Stimulated activated naive CD4-positive, alpha-beta T cell treated with Interleukin-2 at 50 U/mL for 16 hours (primary cell): ENCODE results near the gene C1orf198.

Experiments used
- DNase-seq: peaks from one replicate; lab custom pipeline; 2025; lab: John Stamatoyannopoulos, UW

Gene C1orf198

GRCh38 chr1:230809256-230809990 lies 58.9 kb downstream of the C1orf198 start:
- DNase-seq = no peak

DNA sequence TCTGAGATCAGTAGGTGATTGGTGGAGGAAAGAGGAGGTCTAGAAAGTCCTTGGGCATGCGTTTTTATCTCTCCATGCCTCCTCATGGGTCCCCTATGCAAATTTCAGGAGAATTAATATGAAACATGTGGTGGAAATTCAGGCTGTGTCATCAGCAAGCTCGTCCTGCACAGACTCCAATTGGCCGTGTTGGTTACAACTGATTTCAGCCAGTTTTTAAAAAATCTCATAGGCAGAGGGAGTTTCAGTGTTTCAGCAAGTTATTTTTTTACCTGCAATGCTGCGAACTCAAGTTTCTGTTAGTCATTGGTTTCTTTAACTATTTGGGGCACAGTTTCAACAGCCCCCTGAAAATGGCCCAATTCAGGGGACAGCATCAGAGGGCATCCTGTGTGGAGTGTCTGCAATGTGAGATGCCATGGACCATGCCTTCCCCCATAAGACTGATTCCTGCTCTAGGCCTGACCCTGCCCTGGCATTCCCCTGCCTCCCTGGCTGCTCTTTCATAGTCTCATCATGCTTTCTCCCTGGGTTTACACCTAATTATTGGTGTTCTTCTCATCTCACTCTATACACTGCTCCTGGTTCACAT lies 59.9 kb downstream of the C1orf198 start:
- no peak for DNase-seq

DNA sequence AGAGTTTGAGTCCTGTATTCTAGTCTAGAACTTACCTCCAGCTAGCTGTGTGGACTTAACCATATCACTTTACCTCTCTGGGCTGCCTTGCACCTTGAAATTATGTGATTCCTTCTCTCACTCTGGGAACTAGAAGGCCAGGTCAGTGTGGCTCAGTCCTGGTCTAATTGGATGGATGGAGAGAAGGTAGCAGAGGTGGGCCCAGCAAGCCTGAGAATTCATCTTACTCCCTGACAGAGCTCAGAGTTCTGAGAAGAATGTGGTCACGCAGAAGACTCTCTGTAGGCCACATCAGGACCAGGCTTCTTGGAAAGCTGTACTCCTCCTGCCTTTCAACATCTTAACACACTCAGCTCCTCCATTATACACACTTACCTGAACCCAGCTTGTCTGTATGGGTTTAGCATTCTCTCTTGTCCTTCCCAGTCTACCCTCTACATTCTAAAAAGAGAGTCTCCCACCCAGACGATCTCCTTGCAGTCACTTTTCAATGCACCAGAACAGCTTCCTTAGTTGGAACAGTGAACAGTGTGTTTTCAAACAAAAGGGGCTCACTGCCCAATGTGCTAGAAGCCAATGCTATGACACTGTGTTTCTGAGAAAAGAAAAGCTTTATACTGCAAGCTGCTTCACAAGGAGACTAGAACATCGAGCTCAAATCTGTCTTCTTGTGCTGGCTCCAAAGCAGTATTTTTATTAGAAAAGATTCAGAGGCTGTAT lies 60.6 kb downstream of the C1orf198 start:
- no peak for DNase-seq

- no peak for DNase-seq
Measured at GRCh38 chr1:230807029-230807428, 61.3 kb downstream of the C1orf198 start.

GRCh38 chr1:230806552-230806951 lies 61.8 kb downstream of the C1orf198 start:
- DNase-seq = no peak

DNA sequence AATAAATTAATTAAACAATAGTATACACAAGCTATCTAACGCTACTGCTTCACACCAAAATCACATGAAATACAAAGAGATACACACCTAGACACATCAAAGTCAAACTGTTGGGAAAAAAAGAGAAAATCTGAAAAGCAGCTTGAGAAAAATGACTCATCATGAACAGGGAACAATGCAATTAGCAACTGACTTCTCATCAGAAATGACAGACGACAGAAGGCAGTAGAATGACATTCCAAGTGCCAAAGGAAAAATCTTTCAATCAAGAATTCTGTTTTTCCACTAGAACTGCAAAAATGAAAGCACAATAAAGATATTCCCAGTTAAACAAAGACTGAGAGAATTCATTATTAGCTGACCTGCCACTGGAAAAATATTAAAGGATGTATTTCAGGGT lies 63.9 kb downstream of the C1orf198 start:
- DNase-seq = no peak

GRCh38 chr1:230800891-230801840 lies 67.2 kb downstream of the C1orf198 start:
- DNase-seq = no peak

DNA sequence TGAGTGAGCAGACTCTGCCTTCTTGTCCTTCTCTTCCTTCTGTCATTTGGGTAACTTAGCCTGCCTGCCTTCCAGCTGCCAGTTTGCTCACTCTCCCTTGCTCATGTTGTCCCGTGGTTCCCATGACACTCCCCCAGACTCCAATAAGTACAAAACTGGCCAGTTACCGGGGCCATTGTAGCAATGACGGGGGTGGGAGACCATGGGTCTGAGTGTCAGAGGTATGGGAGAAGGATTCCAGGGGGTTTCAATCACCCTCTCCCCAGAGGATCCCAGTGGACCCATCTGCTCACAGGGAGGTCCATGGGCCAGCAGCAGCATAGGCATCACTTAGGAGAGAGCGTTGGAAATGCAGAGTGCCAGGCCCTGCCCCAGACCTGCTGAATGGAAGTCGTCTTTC lies 69.8 kb downstream of the C1orf198 start:
- no peak for DNase-seq

DNA sequence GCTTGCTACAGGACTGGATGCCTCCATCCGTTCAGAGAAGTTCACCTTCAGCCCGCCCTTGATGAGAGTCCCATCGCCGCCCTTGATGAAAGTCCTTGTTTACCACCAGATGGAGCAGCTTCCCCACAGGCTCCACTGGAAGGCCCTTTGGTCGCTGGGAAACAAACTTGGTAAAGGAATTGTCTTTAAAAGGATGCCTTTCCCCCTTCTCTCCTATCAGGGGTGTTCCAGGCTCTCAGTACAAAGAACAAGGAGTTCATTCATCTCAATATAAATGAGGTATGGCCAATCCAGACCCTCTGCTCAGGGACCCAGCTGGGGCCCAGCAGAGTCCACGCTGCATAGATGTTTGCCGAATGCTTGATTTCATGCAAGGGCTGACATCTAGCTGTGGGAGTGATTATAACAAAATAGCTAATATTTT lies 70.4 kb downstream of the C1orf198 start:
- DNase-seq = no peak

DNA sequence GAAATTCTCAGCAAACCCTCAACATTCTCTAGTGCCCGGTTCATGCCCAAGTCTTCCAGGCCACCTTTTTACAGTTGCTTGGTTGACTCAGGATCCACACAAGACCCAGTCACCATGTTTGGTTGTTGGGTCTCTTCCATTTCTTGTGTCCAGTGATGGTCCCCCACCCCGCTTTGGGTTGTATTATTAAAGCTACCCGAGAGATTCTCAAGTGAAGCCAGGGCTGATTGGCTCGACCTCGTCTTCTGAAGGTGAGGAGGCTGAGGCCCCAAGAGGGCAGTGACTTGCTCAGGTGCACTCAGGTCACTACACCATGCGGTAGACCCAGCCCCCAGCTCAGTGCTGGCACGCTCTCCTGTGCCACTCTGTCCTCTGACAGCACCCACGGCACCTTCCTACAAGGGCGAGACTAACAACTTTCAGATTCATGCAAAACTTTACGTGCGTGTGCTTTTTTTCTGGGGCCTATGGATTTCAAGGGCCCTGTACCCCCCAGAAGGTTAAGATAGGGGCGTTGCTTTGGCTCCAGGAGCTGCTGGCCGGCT lies 70.9 kb downstream of the C1orf198 start:
- no peak for DNase-seq

GRCh38 chr1:230796626-230797025 lies 71.7 kb downstream of the C1orf198 start:
- DNase-seq = no peak

DNA sequence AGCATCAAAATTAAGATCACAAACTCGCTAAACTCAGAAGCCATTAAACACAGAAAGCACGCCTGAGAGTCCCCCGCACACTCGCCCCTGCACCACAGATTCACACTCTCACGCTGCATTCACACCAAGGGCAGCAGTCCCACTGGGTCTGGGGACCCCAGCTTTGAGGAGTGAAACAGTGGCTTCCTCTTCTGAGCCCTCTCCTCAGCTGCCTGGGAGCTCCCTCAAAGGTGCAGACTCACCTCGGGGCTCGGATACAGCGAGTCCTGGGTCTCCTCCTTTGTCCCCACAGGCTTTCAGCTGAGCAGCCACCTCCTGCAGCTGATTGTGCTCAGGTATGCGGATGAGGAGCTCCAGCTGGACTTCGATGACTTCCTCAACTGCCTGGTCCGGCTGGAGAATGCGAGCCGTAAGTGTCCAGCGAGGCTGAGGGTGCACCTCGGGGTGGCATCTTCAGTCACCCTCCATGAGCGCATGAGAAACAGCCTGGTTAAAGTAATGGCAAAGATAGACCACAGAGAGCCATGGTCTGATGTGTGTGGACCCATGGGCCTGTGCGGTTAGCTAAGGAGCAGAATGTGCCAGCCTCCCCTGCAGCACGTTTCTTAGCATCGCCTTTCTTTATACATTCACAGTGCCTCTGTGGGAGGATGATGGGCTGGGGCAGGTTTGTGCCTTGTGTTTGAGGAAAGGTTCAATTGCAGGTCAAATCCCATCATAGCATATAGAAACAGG lies 73.3 kb downstream of the C1orf198 start:
- DNase-seq = no peak

- DNase-seq = no peak
Measured at GRCh38 chr1:230794431-230794830, 73.9 kb downstream of the C1orf198 start.

GRCh38 chr1:230793463-230793745 lies 74.9 kb downstream of the C1orf198 start:
- DNase-seq = no peak

DNA sequence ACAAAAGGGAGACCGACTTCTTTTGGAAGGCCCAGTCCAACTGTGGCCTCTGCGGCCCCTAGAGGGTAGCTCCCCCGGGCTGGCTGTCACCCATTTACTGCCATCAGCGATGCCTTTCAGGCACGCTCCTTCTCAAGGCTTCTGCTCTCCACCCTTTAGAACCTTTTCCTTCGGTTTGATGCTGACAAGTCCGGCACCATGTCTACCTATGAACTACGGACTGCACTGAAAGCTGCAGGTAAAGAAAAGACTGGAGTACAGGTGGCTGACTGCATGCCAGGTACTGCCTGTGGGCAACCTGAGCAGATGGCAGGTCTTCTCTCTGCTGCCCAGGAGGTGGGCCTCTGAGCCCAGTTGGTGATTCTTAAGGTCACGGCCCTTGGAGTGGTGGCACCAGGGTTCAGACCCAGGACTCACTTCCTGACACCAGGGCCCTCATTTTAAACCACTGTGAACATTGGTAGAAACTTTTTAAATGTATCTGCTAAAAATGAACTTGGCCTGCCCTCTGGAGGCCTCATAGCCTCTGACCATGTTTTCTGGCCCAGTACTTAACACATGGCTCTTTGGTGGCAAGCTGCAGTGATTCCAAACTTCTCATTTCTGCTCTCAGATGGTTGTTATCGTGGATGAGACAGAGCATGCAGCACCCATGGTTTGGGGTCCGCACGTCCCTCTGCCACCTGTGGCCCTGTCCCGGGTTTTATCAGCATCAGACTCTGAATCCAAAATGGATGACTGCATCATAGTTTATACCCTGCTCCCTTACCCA lies 75.4 kb downstream of the C1orf198 start:
- DNase-seq = no peak

GRCh38 chr1:230791986-230792564 lies 76.2 kb downstream of the C1orf198 start:
- no peak for DNase-seq

DNA sequence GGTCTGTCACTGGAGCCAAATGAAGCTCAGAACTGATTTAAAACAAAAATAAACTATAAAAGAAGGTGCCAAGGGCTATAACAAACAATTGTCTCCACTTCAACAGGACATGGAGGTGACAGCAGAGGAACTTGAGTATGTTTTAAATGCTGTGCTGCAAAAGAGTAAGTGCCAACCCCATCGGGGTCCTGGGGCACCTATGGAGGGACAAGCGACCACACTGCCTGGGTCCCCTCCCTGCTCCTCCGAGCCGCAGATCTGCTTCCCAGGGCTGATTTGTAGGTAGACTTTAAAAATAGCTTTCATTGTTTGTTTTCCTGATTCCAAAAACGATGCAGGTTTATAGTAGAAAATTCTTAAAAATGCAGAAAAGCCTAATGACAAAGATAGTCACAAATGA lies 78.3 kb downstream of the C1orf198 start:
- no peak for DNase-seq

GRCh38 chr1:230788561-230789275 lies 79.6 kb downstream of the C1orf198 start:
- no peak for DNase-seq

- no peak for DNase-seq
Measured at GRCh38 chr1:230787471-230787870, 80.8 kb downstream of the C1orf198 start.
